Ovary (tissue), 9 donors: Measurements from ENCODE around the gene SLC12A5. TPM values are rescaled to one million over a fixed set of nuclear protein-coding genes. Genes with fewer than 3 reads are reported as not detected.

Source experiments
- DNase-seq, 5 donors: peaks; one replicate each; pipeline ENCODE4 v3.0.0-alpha.2; 2019 to 2020
- H3K27ac ChIP-seq, 2 donors: fragments of 200-600 bp; one replicate each; pipeline versions ENCODE4 v1.5.1 to v1.8.0; 2019 to 2022
- H3K27me3 ChIP-seq: fragments of 200-600 bp; one replicate; pipeline ENCODE4 v1.8.0; 2022
- H3K36me3 ChIP-seq: fragments of 200-600 bp; sonication (generic); one replicate; pipeline ENCODE4 v1.5.1; 2019
- H3K4me1 ChIP-seq: one replicate; pipeline ENCODE4 v1.8.1; 2013; ENCODE audit warnings: mild to moderate bottlenecking, moderate library complexity; ENCODE audit not compliant: insufficient read depth
- H3K4me3 ChIP-seq: fragments of 200-600 bp; sonication (generic); one replicate; pipeline ENCODE4 v1.5.1; 2017
- H3K9me3 ChIP-seq, 2 donors: fragments of 200-600 bp in 1 of 2; sonication (generic) in 1 of 2; one replicate each; pipeline versions ENCODE4 v1.5.1 to v1.8.1; 2013 to 2019; ENCODE audit warnings: mild to moderate bottlenecking in 1 of 2, moderate library complexity in 1 of 2
- CTCF ChIP-seq, 3 donors: fragments of 450-650 bp in 2 of 3; fragments of 200-600 bp in 1 of 3; IDR thresholded peaks; one replicate each; pipeline versions ENCODE4 v1.5.1 to v1.8.0; 2016 to 2022; ENCODE audit warnings: antibody characterized with exemption in 3 of 3, mild to moderate bottlenecking in 1 of 3
- EP300 ChIP-seq: sonication (generic); formaldehyde crosslinking; IDR thresholded peaks from one replicate; pipeline ENCODE4 v1.6.1; 2017; ENCODE audit warnings: antibody characterized with exemption
- POLR2A ChIP-seq: fragments of 450-650 bp; IDR thresholded peaks from one replicate; pipeline ENCODE4 v1.6.1; 2017; ENCODE audit warnings: antibody characterized with exemption, mild to moderate bottlenecking, moderate library complexity
- WGBS, 3 donors: extraction: QIAGEN DNeasy Blood & Tissue Kit in 1 of 3; methylation state at CpG; one replicate each; pipeline versions ENCODE4 v1.1.5 to v1.1.7; 2013 to 2017; 5-methylcytosine and 5-hydroxymethylcytosine counted together
- intact Hi-C, 4 donors: fragments of 100-400 bp; cut with DNase I; formaldehyde crosslinking; loops; one replicate each; pipeline versions ENCODE4 v1.11.0 to v1.15.1; 2022 to 2023
- polyA plus RNA-seq, 2 donors: library from polyadenylated mRNA; stranded (reverse); fragments of 200-250 nt in 1 of 2; fragments of 350-450 nt in 1 of 2; fragmentation: Illumina TruSeq in 1 of 2; extraction: RNeasy Lipid Tissue Mini Kit (QIAGEN cat#74804) in 1 of 2; gene quantifications; one replicate each; pipeline ENCODE4 v1.2.3, GENCODE V29; 2013 to 2014
- total RNA-seq, 7 donors: library from RNA; depleted of rRNA in 2 of 7; stranded (reverse); fragments of >200 nt in 2 of 7; fragmentation: NEBNext Ultra II Directional in 3 of 7; extraction: Animal tissue kit (Norgen Biotek cat#: 25700) in 3 of 7; gene quantifications; one replicate each; pipeline versions ENCODE4 v1.1.0 to v1.2.4, GENCODE V29; 2016 to 2023
- donor health status: DM: no; HTN: no; CAD: no; lungs with moderate emphysema.
- donor health status: DM: no; HTN: no; CAD: no.
- donor health status: Bipolar disorder and iron deficiency.
- donor health status: DM: yes; HTN: yes; CAD: no.
- donor health status: DM: no; HTN: no; CAD: no.
- donor health status: DM: yes; HTN: yes; CAD: no.

SLC12A5 gene
- total and polyA plus RNA-seq, 9 donors, result 1.1 to 3.8 (median 1.4) TPM; not detected in 2

GRCh38 chr20:46073024-46073423 is 44.0 kb downstream of the SLC12A5 start:
- TF ChIP-seq CTCF (IDR thresholded peaks at IDR 0.05) (no peak), EP300 (no peak), POLR2A (no peak)
- no peak for DNase-seq
- H3K9me3 ChIP-seq, result no peaks in the 10 kb centered on the region
- 85 to 93% (median 86%) methylated on average over 4 of the region's 4 CpGs for WGBS, 3 donors
- H3K27me3 ChIP-seq, result no peaks in the 10 kb centered on the region
- no peaks in the 10 kb centered on the region for H3K36me3 ChIP-seq
- intact Hi-C loops, result no loop called here
- no peak overlapping the region for H3K4me3 ChIP-seq
- peaks cover 3% of the 10 kb centered on the region for H3K4me1 ChIP-seq
- no peak overlapping the region for H3K27ac ChIP-seq

GRCh38 chr20:46073443-46073842 is 44.4 kb downstream of the SLC12A5 start:
- 86 to 87% (median 86%) methylated on average over 3 of the region's 3 CpGs for WGBS, 3 donors
- Histone ChIP-seq H3K27me3 (no peaks in the 10 kb centered on the region), H3K4me1 (peaks cover 5% of the 10 kb centered on the region), H3K4me3 (no peak overlapping the region), H3K9me3 (no peaks in the 10 kb centered on the region), H3K36me3 (no peaks in the 10 kb centered on the region), H3K27ac (no peak overlapping the region)
- TF ChIP-seq CTCF (IDR thresholded peaks at IDR 0.05), result no peak
- TF ChIP-seq EP300, result no peak
- TF ChIP-seq POLR2A, result no peak
- DNase-seq, result no peak
- intact Hi-C loops, result no loop called here

DNA sequence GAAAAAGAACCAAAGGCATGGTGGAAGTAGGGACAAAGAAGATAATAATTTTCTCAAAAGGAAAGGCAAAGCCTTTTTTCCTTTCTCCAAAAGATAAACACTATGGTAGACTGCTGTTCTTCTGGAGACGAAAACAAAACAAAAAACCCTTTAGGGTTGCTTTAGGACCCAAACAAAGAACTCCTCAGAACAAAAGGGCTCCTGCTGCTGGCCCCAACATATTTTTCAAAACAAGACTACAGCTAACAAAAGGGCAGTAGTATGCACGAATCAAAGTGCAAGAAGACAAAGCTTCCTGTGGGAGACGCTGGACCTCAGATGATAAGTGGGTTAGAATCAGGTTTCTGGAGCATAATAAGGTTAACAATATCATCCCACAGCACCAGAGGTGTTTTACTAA is 45.0 kb downstream of the SLC12A5 start:
- WGBS, 3 donors, result 22 to 37% (median 27%) methylated on average over 3 of the region's 3 CpGs
- DNase-seq, result no peak
- H3K27me3 ChIP-seq, result no peaks in the 10 kb centered on the region
- no peaks in the 10 kb centered on the region for H3K36me3 ChIP-seq
- no peak overlapping the region for H3K4me3 ChIP-seq
- no peaks in the 10 kb centered on the region for H3K9me3 ChIP-seq
- TF ChIP-seq POLR2A, result no peak
- TF ChIP-seq CTCF (IDR thresholded peaks at IDR 0.05), result no peak
- TF ChIP-seq EP300, result no peak
- intact Hi-C loops, result no loop called here
- H3K27ac ChIP-seq, result no peak overlapping the region
- peaks cover 8% of the 10 kb centered on the region for H3K4me1 ChIP-seq

DNA sequence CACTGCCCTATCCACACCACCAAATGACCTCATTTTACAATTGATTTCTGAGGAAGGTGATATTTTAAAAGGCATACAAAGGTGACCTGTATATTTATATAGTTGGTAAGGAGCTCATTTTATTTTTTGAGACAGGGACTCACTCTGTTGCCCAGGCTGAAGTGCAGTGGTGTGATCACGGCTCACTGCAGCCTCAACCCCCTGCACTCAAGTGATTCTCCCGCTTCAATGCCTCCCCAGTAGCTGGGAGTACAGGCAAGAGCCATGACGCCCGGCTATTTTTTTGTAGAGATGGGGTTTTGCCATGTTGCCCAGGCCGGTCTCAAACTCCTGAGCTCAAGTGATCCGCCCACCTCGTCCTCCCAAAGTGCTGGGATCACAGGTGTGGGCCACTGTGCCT is 47.8 kb downstream of the SLC12A5 start:
- TF ChIP-seq POLR2A (no peak), EP300 (no peak), CTCF (IDR thresholded peaks at IDR 0.05) (no peak)
- intact Hi-C loops, result no loop called here
- Histone ChIP-seq H3K9me3 (no peaks in the 10 kb centered on the region), H3K36me3 (no peaks in the 10 kb centered on the region), H3K27me3 (no peaks in the 10 kb centered on the region), H3K4me3 (no peak overlapping the region), H3K4me1 (peaks cover 10% of the 10 kb centered on the region), H3K27ac (no peak overlapping the region)
- DNase-seq, result no peak
- WGBS, 3 donors, result 86 to 97% (median 86%) methylated on average over 7 of the region's 7 CpGs
